T-cell (primary cell): ENCODE measurements around the gene SLC5A11. TPM values are rescaled to one million over a fixed set of nuclear protein-coding genes. Genes with fewer than 3 reads are reported as not detected.

Source experiments
- ATAC-seq, 4 experiments: fragments of 200-7000 bp in 3 of 4; fragments of 150-1000 bp in 1 of 4; cut with Tn5 transposase; replicated peaks in 1 of 4; 1 replicate in 3 of 4; 2 replicates in 1 of 4; pipeline ENCODE4 v1.10.0; 2021; ENCODE audit warnings: moderate library complexity in 3 of 4, mild to moderate bottlenecking in 2 of 4, moderate number of reproducible peaks in 1 of 4
- CTCF ChIA-PET, 2 donors: fragments of 300-600 bp; sonication (Branson Sonifier 250); formaldehyde crosslinking; loops; one replicate each; lab custom pipeline; 2022; ENCODE audit warnings: antibody characterized with exemption in 2 of 2; lab: Charles Lee
- POLR2A ChIA-PET, 2 donors: fragments of 300-600 bp; sonication (Branson Sonifier 250); formaldehyde crosslinking; loops; one replicate each; lab custom pipeline; 2022; ENCODE audit warnings: antibody characterized with exemption in 2 of 2; lab: Charles Lee
- DNase-seq, 35 experiments: peaks; one replicate each; pipeline versions ENCODE4 v3.0.0 to v3.0.0-alpha.2; 2013 to 2023
- H3K27ac ChIP-seq: one replicate; pipeline ENCODE4 v1.5.1; 2013; ENCODE audit warnings: low read length
- H3K27me3 ChIP-seq, 2 experiments: replicated peaks in 1 of 2; 1 replicate in 1 of 2; 2 replicates in 1 of 2; pipeline versions ENCODE4 v1.6.1 to v1.7.0; 2013; ENCODE audit warnings: low read length in 1 of 2, mixed read lengths in 1 of 2; ENCODE audit not compliant: control insufficient read depth in 2 of 2, insufficient read depth in 2 of 2; ENCODE audit errors: extremely low read depth in 1 of 2
- H3K36me3 ChIP-seq, 2 donors: 1 replicate in 1 of 2; 2 replicates in 1 of 2; pipeline versions ENCODE4 v1.6.1 to v1.7.0; 2013; ENCODE audit warnings: low read length in 1 of 2; ENCODE audit not compliant: control insufficient read depth in 2 of 2, insufficient read depth in 1 of 2; ENCODE audit errors: extremely low read depth in 1 of 2
- H3K4me1 ChIP-seq, 2 experiments: 1 replicate in 1 of 2; 2 replicates in 1 of 2; pipeline versions ENCODE4 v1.6.1 to v1.7.0; 2013; ENCODE audit warnings: low read length in 2 of 2, mixed read lengths in 1 of 2; ENCODE audit not compliant: insufficient read depth in 2 of 2, control insufficient read depth in 1 of 2; ENCODE audit errors: extremely low read depth in 1 of 2
- H3K4me3 ChIP-seq, 2 donors: 1 replicate in 1 of 2; 2 replicates in 1 of 2; pipeline versions ENCODE4 v1.5.1 to v1.7.0; 2013; ENCODE audit warnings: mild to moderate bottlenecking in 2 of 2, low read length in 1 of 2, moderate library complexity in 1 of 2; ENCODE audit not compliant: control insufficient read depth in 1 of 2; ENCODE audit errors: extremely low read depth in 1 of 2
- H3K9me3 ChIP-seq: 2 replicates; pipeline ENCODE4 v1.7.0; 2013
- H3K27ac Mint-ChIP-seq, 2 donors: one replicate each; pipeline ENCODE4 v1.8.0; 2020 to 2021; ENCODE audit warnings: mild to moderate bottlenecking in 2 of 2, mixed read lengths in 2 of 2
- H3K27me3 Mint-ChIP-seq, 2 donors: one replicate each; pipeline ENCODE4 v1.8.0; 2021 to 2022; ENCODE audit warnings: mixed read lengths in 2 of 2
- H3K36me3 Mint-ChIP-seq: one replicate; pipeline ENCODE4 v1.8.0; 2021; ENCODE audit warnings: mixed read lengths
- H3K4me1 Mint-ChIP-seq, 3 donors: one replicate each; pipeline ENCODE4 v1.8.0; 2020 to 2022; ENCODE audit warnings: mixed read lengths in 3 of 3, mild to moderate bottlenecking in 1 of 3
- H3K4me3 Mint-ChIP-seq, 3 donors: one replicate each; pipeline ENCODE4 v1.8.0; 2020 to 2022; ENCODE audit warnings: mild to moderate bottlenecking in 3 of 3, mixed read lengths in 3 of 3, moderate library complexity in 3 of 3
- H3K9me3 Mint-ChIP-seq, 3 donors: one replicate each; pipeline ENCODE4 v1.8.0; 2020 to 2022; ENCODE audit warnings: mixed read lengths in 3 of 3
- WGBS: methylation state at CpG from one replicate; pipeline ENCODE4 v1.1.5; 2013; ENCODE audit warnings: missing lambda C conversion rate; ENCODE audit not compliant: insufficient coverage; 5-methylcytosine and 5-hydroxymethylcytosine counted together
- total RNA-seq, 35 experiments: library from RNA in 6 of 35; stranded (reverse) in 6 of 35; fragments of 120-200 nt in 1 of 35; gene quantifications; one replicate each; pipeline versions ENCODE4 v1.2.1 to v1.2.4 and lab custom pipeline; 2013 to 2026

SLC5A11 gene
- total RNA-seq, 5 donors from 2014 or later (not counting 1 experiment from before 2014, with no cell fraction given) = 0.36 to 4.2 (median 0.62) TPM; not detected in 1

- H3K9me3 Mint-ChIP-seq = no peaks in the 10 kb centered on the region
- no peak overlapping the region for H3K4me3 Mint-ChIP-seq
- H3K27ac Mint-ChIP-seq = no peak overlapping the region
- H3K27me3 Mint-ChIP-seq = no peaks in the 10 kb centered on the region
- WGBS = 97% methylated on average over 10 of the region's 10 CpGs
- H3K4me3 ChIP-seq = no peak overlapping the region
- H3K4me1 ChIP-seq = no peaks in the 10 kb centered on the region
- no peak for ATAC-seq
- H3K27ac ChIP-seq = no peak overlapping the region
- no peaks in the 10 kb centered on the region for H3K4me1 Mint-ChIP-seq
- H3K27me3 ChIP-seq = no peaks in the 10 kb centered on the region
- H3K36me3 Mint-ChIP-seq = peaks cover 83% of the 10 kb centered on the region
- H3K9me3 ChIP-seq = no peaks in the 10 kb centered on the region
- H3K36me3 ChIP-seq = peaks cover 10 to 82% of the 10 kb centered on the region in 2 donors
- POLR2A ChIA-PET = no interaction called here
- CTCF ChIA-PET = no interaction called here
- DNase-seq = no peak
Observed at GRCh38 chr16:24822542-24822941, 23.2 kb upstream of the SLC5A11 start.

GRCh38 chr16:24822974-24823373 is 22.8 kb upstream of the SLC5A11 start:
- no peak overlapping the region for H3K4me3 Mint-ChIP-seq
- Histone ChIP-seq H3K4me3 (no peak overlapping the region), H3K27me3 (no peaks in the 10 kb centered on the region), H3K4me1 (no peaks in the 10 kb centered on the region), H3K27ac (no peak overlapping the region), H3K36me3 (peaks cover 10 to 80% of the 10 kb centered on the region in 2 donors), H3K9me3 (no peaks in the 10 kb centered on the region)
- H3K36me3 Mint-ChIP-seq = peaks cover 79% of the 10 kb centered on the region
- H3K27ac Mint-ChIP-seq = no peak overlapping the region
- no peaks in the 10 kb centered on the region for H3K9me3 Mint-ChIP-seq
- ATAC-seq (no peak), DNase-seq (no peak)
- 98% methylated on average over 8 of the region's 8 CpGs for WGBS
- no peaks in the 10 kb centered on the region for H3K27me3 Mint-ChIP-seq
- no peaks in the 10 kb centered on the region for H3K4me1 Mint-ChIP-seq
- ChIA-PET POLR2A (no interaction called here), CTCF (no interaction called here)

GRCh38 chr16:24825696-24826095 is 20.1 kb upstream of the SLC5A11 start:
- H3K4me1 Mint-ChIP-seq = no peaks in the 10 kb centered on the region
- H3K27ac Mint-ChIP-seq = no peak overlapping the region
- Histone ChIP-seq H3K27me3 (no peaks in the 10 kb centered on the region), H3K36me3 (peaks cover 4 to 62% of the 10 kb centered on the region in 2 donors), H3K4me3 (no peak overlapping the region), H3K9me3 (no peaks in the 10 kb centered on the region), H3K27ac (no peak overlapping the region), H3K4me1 (no peaks in the 10 kb centered on the region)
- ChIA-PET POLR2A (no interaction called here), CTCF (no interaction called here)
- peaks cover 56% of the 10 kb centered on the region for H3K36me3 Mint-ChIP-seq
- H3K9me3 Mint-ChIP-seq = no peaks in the 10 kb centered on the region
- no CpG with 5 or more reads among the region's 10 CpGs for WGBS
- ATAC-seq = no peak
- no peak for DNase-seq
- no peak overlapping the region for H3K4me3 Mint-ChIP-seq
- no peaks in the 10 kb centered on the region for H3K27me3 Mint-ChIP-seq

GRCh38 chr16:24826096-24826690 is 19.6 kb upstream of the SLC5A11 start:
- CTCF ChIA-PET = interaction anchor here in 1 of 2 donors (0.6 kb wide), 1 partner anchor 276 kb away, joined by 4 read pairs; no protein-coding TSS in a partner anchor
- H3K27ac Mint-ChIP-seq = no peak overlapping the region
- no peaks in the 10 kb centered on the region for H3K27me3 Mint-ChIP-seq
- no peaks in the 10 kb centered on the region for H3K9me3 Mint-ChIP-seq
- Histone ChIP-seq H3K27me3 (no peaks in the 10 kb centered on the region), H3K4me3 (no peak overlapping the region), H3K36me3 (peaks cover 4 to 57% of the 10 kb centered on the region in 2 donors), H3K27ac (no peak overlapping the region), H3K9me3 (no peaks in the 10 kb centered on the region), H3K4me1 (no peaks in the 10 kb centered on the region)
- H3K4me1 Mint-ChIP-seq = no peaks in the 10 kb centered on the region
- WGBS = 95% methylated on average over 7 of the region's 12 CpGs
- no peak overlapping the region for H3K4me3 Mint-ChIP-seq
- H3K36me3 Mint-ChIP-seq = peaks cover 51% of the 10 kb centered on the region
- DNase-seq = no peak
- no peak for ATAC-seq
- POLR2A ChIA-PET = no interaction called here

GRCh38 chr16:24826817-24827566 is 18.8 kb upstream of the SLC5A11 start:
- Histone ChIP-seq H3K9me3 (no peaks in the 10 kb centered on the region), H3K36me3 (peaks cover 4 to 49% of the 10 kb centered on the region in 2 donors), H3K4me1 (no peaks in the 10 kb centered on the region), H3K4me3 (no peak overlapping the region), H3K27me3 (no peaks in the 10 kb centered on the region), H3K27ac (no peak overlapping the region)
- H3K27ac Mint-ChIP-seq = no peak overlapping the region
- 98% methylated on average over 9 of the region's 9 CpGs for WGBS
- no peaks in the 10 kb centered on the region for H3K27me3 Mint-ChIP-seq
- no peak overlapping the region for H3K4me3 Mint-ChIP-seq
- H3K9me3 Mint-ChIP-seq = no peaks in the 10 kb centered on the region
- no peak for ATAC-seq
- POLR2A ChIA-PET = interaction anchor here in 1 of 2 donors (0.6 kb wide), 1 partner anchor 14 kb away, joined by 3 read pairs; no protein-coding TSS in a partner anchor
- peaks cover 45% of the 10 kb centered on the region for H3K36me3 Mint-ChIP-seq
- no peaks in the 10 kb centered on the region for H3K4me1 Mint-ChIP-seq
- CTCF ChIA-PET = no interaction called here
- DNase-seq = no peak

- Histone ChIP-seq H3K4me3 (no peak overlapping the region), H3K9me3 (no peaks in the 10 kb centered on the region), H3K4me1 (no peaks in the 10 kb centered on the region), H3K27me3 (no peaks in the 10 kb centered on the region), H3K27ac (no peak overlapping the region), H3K36me3 (peaks cover 4 to 35% of the 10 kb centered on the region in 2 donors)
- DNase-seq = no peak
- POLR2A ChIA-PET = no interaction called here
- 83% methylated on average over 1 of the region's 5 CpGs for WGBS
- H3K36me3 Mint-ChIP-seq = peaks cover 25% of the 10 kb centered on the region
- no peak overlapping the region for H3K27ac Mint-ChIP-seq
- no peaks in the 10 kb centered on the region for H3K9me3 Mint-ChIP-seq
- no peaks in the 10 kb centered on the region for H3K27me3 Mint-ChIP-seq
- CTCF ChIA-PET = no interaction called here
- no peak overlapping the region for H3K4me3 Mint-ChIP-seq
- H3K4me1 Mint-ChIP-seq = no peaks in the 10 kb centered on the region
- ATAC-seq = no peak
Observed at GRCh38 chr16:24829153-24829552, 16.6 kb upstream of the SLC5A11 start.
